ENCODE data around the gene SPIRE1. TPM values are rescaled to one million over a fixed set of nuclear protein-coding genes. Genes with fewer than 3 reads are reported as not detected.

The SPIRE1 gene
- polyA plus RNA-seq, 1 donor from 2014 or later, result 22.2 TPM

DNA sequence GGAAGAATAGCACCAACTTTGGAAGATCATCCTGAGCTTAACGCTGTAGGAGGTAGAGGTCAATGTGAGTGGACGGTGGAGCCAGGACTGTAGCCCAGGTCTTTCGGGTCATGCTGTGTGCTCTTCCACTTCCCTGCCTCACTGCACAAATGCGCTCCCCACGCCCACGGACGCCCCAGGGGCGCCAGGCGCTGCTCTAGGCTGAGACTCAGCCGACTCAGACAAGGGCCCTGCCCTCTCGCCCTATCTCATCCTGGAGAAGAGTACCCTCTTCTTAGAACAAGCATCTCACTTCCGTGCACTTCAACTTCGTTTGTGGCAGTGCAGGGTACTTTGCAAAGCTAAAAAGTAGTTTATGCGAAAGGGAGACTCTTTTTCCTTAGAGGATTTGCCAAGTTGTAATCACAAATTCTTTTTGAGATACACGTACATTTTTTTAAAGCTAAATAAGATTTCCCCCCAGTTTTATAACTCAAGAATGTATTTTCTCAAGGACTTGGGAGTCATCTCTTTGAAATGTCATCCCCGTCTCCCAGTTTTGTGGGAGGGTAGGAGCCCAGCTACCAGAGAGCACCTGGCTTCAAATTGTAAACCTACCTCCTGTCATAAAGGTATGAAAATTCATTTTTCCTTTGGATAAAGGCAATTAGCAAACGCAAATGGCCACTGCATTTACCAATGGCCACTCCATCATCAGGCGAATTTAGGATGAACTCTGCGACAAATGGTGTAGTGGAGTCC, 251.4 kb downstream of the SPIRE1 start:
- no peak overlapping the region for H3K4me3 ChIP-seq (ENCODE audit: low read length)
- no peaks in the 10 kb centered on the region for H3K36me3 ChIP-seq (ENCODE audit: insufficient read depth, low read length)
- no peak overlapping the region for H3K27ac ChIP-seq (ENCODE audit: low read length)
- H3K9me2 ChIP-seq (ENCODE audit: insufficient read depth, low read length), result no peaks in the 10 kb centered on the region
- TF ChIP-seq REST (IDR thresholded peaks at IDR 0.05; ENCODE audit: borderline replicate concordance) (no peak), CTCF (IDR thresholded peaks at IDR 0.05; ENCODE audit: poor library complexity, severe bottlenecking) (no peak), EP300 (conservative IDR thresholded peaks at IDR 0.05; ENCODE audit: poor library complexity, severe bottlenecking) (no peak), EZH2 (IDR thresholded peaks at IDR 0.05; ENCODE audit: borderline replicate concordance, insufficient read depth, low read length, poor library complexity, severe bottlenecking) (no peak), POLR2AphosphoS5 (IDR thresholded peaks at IDR 0.05) (no peak), RAD21 (conservative IDR thresholded peaks at IDR 0.05) (no peak), SMC3 (conservative IDR thresholded peaks at IDR 0.05; ENCODE audit: poor library complexity) (no peak), TAF1 (IDR thresholded peaks at IDR 0.05; ENCODE audit: low read depth) (no peak), MXI1 (conservative IDR thresholded peaks at IDR 0.05; ENCODE audit: poor library complexity, severe bottlenecking) (no peak)
- H3K9me3 ChIP-seq (ENCODE audit: low read length), result no peaks in the 10 kb centered on the region
- H3F3A ChIP-seq (ENCODE audit: insufficient read depth, low read length, poor library complexity, severe bottlenecking), result no peaks in the 10 kb centered on the region
- H3K79me2 ChIP-seq (replicated peaks; ENCODE audit: insufficient read depth, low read length), result no peaks in the 10 kb centered on the region
- no peak overlapping the region for H2AFZ ChIP-seq (ENCODE audit: low read depth, low read length)
- H4K20me1 ChIP-seq (ENCODE audit: insufficient read depth), result no peaks in the 10 kb centered on the region
- H3K27me3 ChIP-seq (ENCODE audit: insufficient read depth, low read depth, low read length), result peaks cover 7% of the 10 kb centered on the region
- no peak overlapping the region for H3K9ac ChIP-seq (ENCODE audit: low read length)
- H3K4me2 ChIP-seq (ENCODE audit: low read length), result no peak overlapping the region

DNA sequence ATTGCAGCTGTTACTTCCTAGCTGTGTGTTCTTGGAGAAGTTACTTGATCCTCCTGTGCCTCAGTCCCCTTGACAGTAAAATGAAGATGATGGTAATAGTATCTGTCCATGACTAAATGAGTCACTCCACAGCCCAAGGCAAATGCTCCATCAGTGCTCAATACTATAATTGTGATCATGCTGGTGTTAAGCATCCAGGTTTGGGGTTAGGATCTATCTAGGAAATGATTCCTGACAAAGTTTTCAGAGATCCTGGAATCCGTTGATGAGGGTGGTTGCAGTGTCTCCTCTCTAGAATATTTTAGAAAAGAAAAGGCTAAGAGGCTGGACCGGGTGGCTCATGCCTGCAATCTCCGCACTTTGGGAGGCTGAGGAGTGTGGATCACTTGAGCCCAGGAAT, 252.8 kb downstream of the SPIRE1 start:
- Histone ChIP-seq H3K9me2 (ENCODE audit: insufficient read depth, low read length) (no peaks in the 10 kb centered on the region), H3F3A (ENCODE audit: insufficient read depth, low read length, poor library complexity, severe bottlenecking) (no peaks in the 10 kb centered on the region), H3K9ac (ENCODE audit: low read length) (no peak overlapping the region), H3K4me3 (ENCODE audit: low read length) (no peak overlapping the region), H3K9me3 (ENCODE audit: low read length) (no peaks in the 10 kb centered on the region), H3K79me2 (replicated peaks; ENCODE audit: insufficient read depth, low read length) (no peaks in the 10 kb centered on the region), H3K4me2 (ENCODE audit: low read length) (no peak overlapping the region), H4K20me1 (ENCODE audit: insufficient read depth) (no peaks in the 10 kb centered on the region), H2AFZ (ENCODE audit: low read depth, low read length) (no peak overlapping the region), H3K27me3 (ENCODE audit: insufficient read depth, low read depth, low read length) (peaks cover 7% of the 10 kb centered on the region), H3K27ac (ENCODE audit: low read length) (no peak overlapping the region), H3K36me3 (ENCODE audit: insufficient read depth, low read length) (no peaks in the 10 kb centered on the region)
- TF ChIP-seq EP300 (conservative IDR thresholded peaks at IDR 0.05; ENCODE audit: poor library complexity, severe bottlenecking), result no peak

Data from neural cell (in vitro differentiated cells).